HEK293 (cell line): ENCODE data around the gene MAN2A2.

Source experiments
- CTCF ChIA-PET: fragments of 350-600 bp; formaldehyde crosslinking; extraction: SDS; loops from one replicate; lab custom pipeline; 2021; ENCODE audit warnings: antibody characterized with exemption; lab: Yijun Ruan, JAX
- POLR2A ChIA-PET: fragments of 300-600 bp; formaldehyde crosslinking; extraction: SDS; loops from one replicate; lab custom pipeline; 2020; ENCODE audit warnings: antibody characterized with exemption, inconsistent platforms; lab: Yijun Ruan, JAX
- H3K27ac ChIP-seq: fragments of 200-500 bp; sonication (Bioruptor generic); 2 replicates; pipeline ENCODE4 v1.5.1; 2014; ENCODE audit warnings: low read depth, low read length, control low read depth, inconsistent platforms; ENCODE audit errors: extremely low read depth
- H3K36me3 ChIP-seq, 2 experiments: fragments of 200-500 bp in 1 of 2; sonication (Bioruptor generic) in 1 of 2; 1 replicate in 1 of 2; 2 replicates in 1 of 2; pipeline ENCODE4 v1.5.1; 2014 to 2017; ENCODE audit warnings: inconsistent platforms in 2 of 2, low read length in 2 of 2; ENCODE audit not compliant: control insufficient read depth in 2 of 2, insufficient read depth in 1 of 2
- H3K4me1 ChIP-seq: fragments of 200-500 bp; sonication (Bioruptor generic); 2 replicates; pipeline ENCODE4 v1.5.1; 2014; ENCODE audit warnings: mild to moderate bottlenecking, low read length, inconsistent platforms; ENCODE audit not compliant: control insufficient read depth, insufficient read depth
- H3K4me3 ChIP-seq: 2 replicates; pipeline ENCODE4 v1.5.1; 2011; ENCODE audit warnings: low read depth, mild to moderate bottlenecking, control low read depth, low read length, moderate library complexity
- H3K9me3 ChIP-seq: fragments of 200-500 bp; sonication (Bioruptor generic); 2 replicates; pipeline ENCODE4 v1.5.1; 2014; ENCODE audit warnings: low read depth, low read length, inconsistent platforms; ENCODE audit not compliant: control insufficient read depth, insufficient read depth
- CTCF ChIP-seq: fragments of 450-650 bp; formaldehyde crosslinking; IDR thresholded peaks from 2 replicates; pipeline ENCODE4 v1.5.1; 2016; ENCODE audit warnings: missing biosample characterization, missing genetic modification characterization
- GFI1B ChIP-seq: fragments of 450-650 bp; formaldehyde crosslinking; IDR thresholded peaks from 2 replicates; pipeline ENCODE4 v1.5.1; 2016; ENCODE audit warnings: missing biosample characterization, missing genetic modification characterization
- KLF10 ChIP-seq: fragments of 450-650 bp; IDR thresholded peaks from 2 replicates; pipeline ENCODE4 v1.5.1; 2018; ENCODE audit warnings: missing biosample characterization, mild to moderate bottlenecking, missing genetic modification characterization
- SCRT1 ChIP-seq: fragments of 450-650 bp; formaldehyde crosslinking; IDR thresholded peaks from 2 replicates; pipeline ENCODE4 v1.5.1; 2016; ENCODE audit warnings: missing biosample characterization, missing genetic modification characterization, borderline replicate concordance
- ZBTB20 ChIP-seq: fragments of 450-650 bp; formaldehyde crosslinking; IDR thresholded peaks from 2 replicates; pipeline ENCODE4 v1.5.1; 2016; ENCODE audit warnings: missing biosample characterization, missing genetic modification characterization
- ZBTB21 ChIP-seq: fragments of 450-650 bp; formaldehyde crosslinking; IDR thresholded peaks from 2 replicates; pipeline ENCODE4 v1.5.1; 2017; ENCODE audit warnings: missing biosample characterization, missing genetic modification characterization
- ZNF239 ChIP-seq: fragments of 450-650 bp; formaldehyde crosslinking; IDR thresholded peaks from 2 replicates; pipeline ENCODE4 v1.5.1; 2016; ENCODE audit warnings: missing biosample characterization, missing genetic modification characterization
- ZNF24 ChIP-seq: fragments of 450-650 bp; formaldehyde crosslinking; IDR thresholded peaks from 2 replicates; pipeline ENCODE4 v1.5.1; 2016; ENCODE audit warnings: missing biosample characterization, missing genetic modification characterization
- ZNF335 ChIP-seq: fragments of 450-650 bp; formaldehyde crosslinking; conservative IDR thresholded peaks from 2 replicates; pipeline ENCODE4 v1.5.1; 2016; ENCODE audit warnings: missing biosample characterization, missing genetic modification characterization
- ZNF341 ChIP-seq: fragments of 450-650 bp; formaldehyde crosslinking; IDR thresholded peaks from 2 replicates; pipeline ENCODE4; 2016; ENCODE audit warnings: low read depth, missing biosample characterization, missing genetic modification characterization
- ZNF404 ChIP-seq: fragments of 450-650 bp; formaldehyde crosslinking; IDR thresholded peaks from 2 replicates; pipeline ENCODE4 v1.5.1; 2017; ENCODE audit warnings: missing biosample characterization, missing genetic modification characterization
- ZNF48 ChIP-seq: fragments of 450-650 bp; formaldehyde crosslinking; IDR thresholded peaks from 2 replicates; pipeline ENCODE4 v1.5.1; 2016; ENCODE audit warnings: missing biosample characterization, missing genetic modification characterization
- ZNF585B ChIP-seq: fragments of 450-650 bp; formaldehyde crosslinking; IDR thresholded peaks from 2 replicates; pipeline ENCODE4 v1.5.1; 2016; ENCODE audit warnings: missing biosample characterization, missing genetic modification characterization
- ZNF600 ChIP-seq: fragments of 450-650 bp; formaldehyde crosslinking; IDR thresholded peaks from 2 replicates; pipeline ENCODE4 v1.5.1; 2016; ENCODE audit warnings: missing biosample characterization, missing genetic modification characterization
- ZNF664 ChIP-seq: fragments of 450-650 bp; formaldehyde crosslinking; IDR thresholded peaks from 2 replicates; pipeline ENCODE4 v1.5.1; 2016; ENCODE audit warnings: missing biosample characterization, missing genetic modification characterization
- TF ChIP-seq, protein P1 (sequence below): fragments of 450-650 bp; formaldehyde crosslinking; IDR thresholded peaks from 2 replicates; pipeline ENCODE4 v1.5.1; 2017; ENCODE audit warnings: missing biosample characterization, mild to moderate bottlenecking, missing genetic modification characterization, moderate library complexity
- TF ChIP-seq, protein P2 (sequence below): fragments of 450-650 bp; formaldehyde crosslinking; IDR thresholded peaks from 2 replicates; pipeline ENCODE4 v1.5.1; 2016; ENCODE audit warnings: missing biosample characterization, missing genetic modification characterization
- TF ChIP-seq, protein P3 (sequence below): fragments of 450-650 bp; formaldehyde crosslinking; IDR thresholded peaks from 2 replicates; pipeline ENCODE4 v1.5.1; 2016; ENCODE audit warnings: missing biosample characterization, missing genetic modification characterization
- TF ChIP-seq, protein P4 (sequence below): fragments of 450-650 bp; formaldehyde crosslinking; IDR thresholded peaks from 2 replicates; pipeline ENCODE4 v1.5.1; 2016; ENCODE audit warnings: missing biosample characterization, missing genetic modification characterization

MAN2A2 gene

DNA sequence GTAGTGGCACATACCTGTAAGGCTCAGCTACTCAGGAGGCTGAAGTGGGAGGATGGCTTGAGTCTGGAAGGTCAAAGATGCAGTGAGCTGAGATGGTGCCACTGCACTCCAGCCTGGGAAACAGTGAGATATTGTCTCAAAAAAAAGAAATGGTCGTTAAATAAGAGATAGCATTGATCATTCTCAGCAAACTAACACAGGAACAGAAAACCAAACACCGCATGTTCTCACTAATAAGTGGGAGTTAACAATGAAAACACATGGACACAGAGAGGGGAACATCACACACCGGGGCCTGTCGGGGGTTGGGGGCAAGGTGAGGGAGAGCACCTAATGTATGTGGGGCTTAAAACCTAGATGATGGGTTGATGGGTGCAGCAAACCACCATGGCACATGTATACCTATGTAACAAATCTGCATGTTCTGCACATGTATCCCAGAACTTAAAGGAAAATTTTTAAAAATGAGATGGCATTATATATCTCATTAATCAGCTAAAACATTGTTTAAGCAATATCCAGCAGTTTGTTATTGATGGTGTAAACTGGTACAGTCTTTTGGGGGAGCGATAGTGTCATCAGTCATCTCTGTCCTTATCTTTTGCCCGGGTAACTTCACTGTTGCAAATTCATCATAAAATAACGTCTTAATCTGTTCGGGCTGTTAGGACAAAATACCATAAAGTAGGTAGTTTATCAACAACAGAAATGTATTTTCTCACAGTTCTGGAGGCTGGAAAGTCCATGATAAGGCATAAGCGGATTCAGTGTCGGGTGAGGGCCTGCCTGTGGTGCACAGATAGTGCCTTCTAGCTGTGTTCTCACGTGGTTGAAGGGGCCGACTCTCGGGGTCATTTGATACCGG, 1.7 kb upstream of the MAN2A2 start:
- ChIA-PET POLR2A (interaction anchor here (0.7 to 3.8 kb wide), 6 partner anchors 9 to 184 kb away, joined by 3 to 88 read pairs (median 8); partner anchors contain the start of genes BLM, HDDC3 and UNC45A), CTCF (interaction anchor here (0.6 to 8.3 kb wide), 12 partner anchors 9 to 581 kb away, joined by 3 to 126 read pairs (median 4); partner anchors contain the start of genes HDDC3 and UNC45A)
- TF ChIP-seq KLF10: no peak; the same call in 1 of the 2 replicates
- TF ChIP-seq, protein P1, sequence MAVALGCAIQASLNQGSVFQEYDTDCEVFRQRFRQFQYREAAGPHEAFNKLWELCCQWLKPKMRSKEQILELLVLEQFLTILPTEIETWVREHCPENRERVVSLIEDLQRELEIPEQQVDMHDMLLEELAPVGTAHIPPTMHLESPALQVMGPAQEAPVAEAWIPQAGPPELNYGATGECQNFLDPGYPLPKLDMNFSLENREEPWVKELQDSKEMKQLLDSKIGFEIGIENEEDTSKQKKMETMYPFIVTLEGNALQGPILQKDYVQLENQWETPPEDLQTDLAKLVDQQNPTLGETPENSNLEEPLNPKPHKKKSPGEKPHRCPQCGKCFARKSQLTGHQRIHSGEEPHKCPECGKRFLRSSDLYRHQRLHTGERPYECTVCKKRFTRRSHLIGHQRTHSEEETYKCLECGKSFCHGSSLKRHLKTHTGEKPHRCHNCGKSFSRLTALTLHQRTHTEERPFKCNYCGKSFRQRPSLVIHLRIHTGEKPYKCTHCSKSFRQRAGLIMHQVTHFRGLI (tag by site-specific recombination): 0 out of 2 replicates have a peak, but pooled peaks have one; percentile 11
- TF ChIP-seq, protein P2, sequence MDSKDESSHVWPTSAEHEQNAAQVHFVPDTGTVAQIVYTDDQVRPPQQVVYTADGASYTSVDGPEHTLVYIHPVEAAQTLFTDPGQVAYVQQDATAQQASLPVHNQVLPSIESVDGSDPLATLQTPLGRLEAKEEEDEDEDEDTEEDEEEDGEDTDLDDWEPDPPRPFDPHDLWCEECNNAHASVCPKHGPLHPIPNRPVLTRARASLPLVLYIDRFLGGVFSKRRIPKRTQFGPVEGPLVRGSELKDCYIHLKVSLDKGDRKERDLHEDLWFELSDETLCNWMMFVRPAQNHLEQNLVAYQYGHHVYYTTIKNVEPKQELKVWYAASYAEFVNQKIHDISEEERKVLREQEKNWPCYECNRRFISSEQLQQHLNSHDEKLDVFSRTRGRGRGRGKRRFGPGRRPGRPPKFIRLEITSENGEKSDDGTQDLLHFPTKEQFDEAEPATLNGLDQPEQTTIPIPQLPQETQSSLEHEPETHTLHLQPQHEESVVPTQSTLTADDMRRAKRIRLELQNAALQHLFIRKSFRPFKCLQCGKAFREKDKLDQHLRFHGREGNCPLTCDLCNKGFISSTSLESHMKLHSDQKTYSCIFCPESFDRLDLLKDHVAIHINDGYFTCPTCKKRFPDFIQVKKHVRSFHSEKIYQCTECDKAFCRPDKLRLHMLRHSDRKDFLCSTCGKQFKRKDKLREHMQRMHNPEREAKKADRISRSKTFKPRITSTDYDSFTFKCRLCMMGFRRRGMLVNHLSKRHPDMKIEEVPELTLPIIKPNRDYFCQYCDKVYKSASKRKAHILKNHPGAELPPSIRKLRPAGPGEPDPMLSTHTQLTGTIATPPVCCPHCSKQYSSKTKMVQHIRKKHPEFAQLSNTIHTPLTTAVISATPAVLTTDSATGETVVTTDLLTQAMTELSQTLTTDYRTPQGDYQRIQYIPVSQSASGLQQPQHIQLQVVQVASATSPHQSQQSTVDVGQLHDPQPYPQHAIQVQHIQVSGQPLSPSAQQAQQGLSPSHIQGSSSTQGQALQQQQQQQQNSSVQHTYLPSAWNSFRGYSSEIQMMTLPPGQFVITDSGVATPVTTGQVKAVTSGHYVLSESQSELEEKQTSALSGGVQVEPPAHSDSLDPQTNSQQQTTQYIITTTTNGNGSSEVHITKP (tag by site-specific recombination): peak; percentile 84
- no peak for TF ChIP-seq SCRT1 (tag by site-specific recombination)
- 0 out of 2 replicates have a peak, but pooled peaks have one; percentile 10 for TF ChIP-seq ZNF24 (tag by site-specific recombination)
- TF ChIP-seq ZNF239: no peak
- TF ChIP-seq ZNF664 (tag by site-specific recombination): peak; percentile 98
- TF ChIP-seq ZBTB20: no peak
- TF ChIP-seq ZNF585B (tag by site-specific recombination): no peak
- TF ChIP-seq GFI1B (tag by site-specific recombination): no peak
- no peak for TF ChIP-seq ZNF404 (tag by site-specific recombination)
- TF ChIP-seq, protein P3, sequence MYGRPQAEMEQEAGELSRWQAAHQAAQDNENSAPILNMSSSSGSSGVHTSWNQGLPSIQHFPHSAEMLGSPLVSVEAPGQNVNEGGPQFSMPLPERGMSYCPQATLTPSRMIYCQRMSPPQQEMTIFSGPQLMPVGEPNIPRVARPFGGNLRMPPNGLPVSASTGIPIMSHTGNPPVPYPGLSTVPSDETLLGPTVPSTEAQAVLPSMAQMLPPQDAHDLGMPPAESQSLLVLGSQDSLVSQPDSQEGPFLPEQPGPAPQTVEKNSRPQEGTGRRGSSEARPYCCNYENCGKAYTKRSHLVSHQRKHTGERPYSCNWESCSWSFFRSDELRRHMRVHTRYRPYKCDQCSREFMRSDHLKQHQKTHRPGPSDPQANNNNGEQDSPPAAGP (tag by site-specific recombination): no peak
- TF ChIP-seq ZNF335 (tag by site-specific recombination): 0 out of 2 replicates have a peak, but pooled peaks have one; percentile 72
- Histone ChIP-seq H3K27ac (peak overlapping the region; percentile 98), H3K4me1 (peaks cover 13% of the 10 kb centered on the region), H3K9me3 (no peaks in the 10 kb centered on the region), H3K36me3 (peaks cover 8 to 18% of the 10 kb centered on the region in 2 experiments), H3K4me3 (peak overlapping the region; percentile 74)

DNA sequence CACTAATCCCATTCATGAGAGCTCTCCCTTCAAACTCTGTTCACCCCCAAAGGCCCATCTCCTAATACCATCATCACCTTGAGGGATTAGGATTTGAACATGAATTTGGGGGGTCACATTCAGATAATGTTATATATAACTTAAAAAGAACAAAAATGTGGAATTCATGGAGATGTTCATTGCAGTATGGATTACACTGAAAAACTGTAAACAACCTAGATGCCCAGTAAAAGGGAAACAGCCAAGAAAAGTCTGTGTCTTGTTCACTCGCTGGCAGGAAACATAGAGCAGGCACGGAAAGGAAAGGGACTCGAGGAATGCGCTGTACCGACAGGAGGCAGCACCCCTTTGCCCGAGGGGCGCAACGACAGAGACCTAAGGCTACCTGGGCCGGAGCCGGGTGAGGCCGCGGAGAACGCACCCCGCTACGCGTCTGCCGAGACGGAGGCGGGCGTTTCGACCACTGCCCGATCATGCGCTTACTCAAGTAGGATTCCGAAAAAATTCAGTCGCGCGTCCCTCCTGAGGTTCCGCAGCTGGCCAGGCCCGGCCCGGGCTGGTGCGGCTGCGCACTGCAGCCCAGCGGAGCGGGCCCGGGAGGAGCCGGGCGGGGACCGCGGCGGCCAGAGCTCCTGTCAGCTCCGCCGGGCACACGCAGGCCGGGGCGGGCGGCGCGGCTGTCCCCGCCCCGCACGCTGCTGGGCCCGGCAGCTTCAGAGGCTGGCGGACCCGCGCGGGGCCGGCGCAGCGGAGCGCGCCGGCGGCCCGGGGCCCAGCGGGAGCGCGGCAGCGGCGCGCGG, 862 bp upstream of the MAN2A2 start:
- ChIA-PET POLR2A (interaction anchor here (0.5 to 3.8 kb wide), 14 partner anchors 9 to 513 kb away, joined by 3 to 88 read pairs (median 5); partner anchors contain the start of genes BLM, HDDC3, PRC1 and RCCD1), CTCF (interaction anchor here (0.5 to 8.3 kb wide), 18 partner anchors 10 to 1167 kb away, joined by 3 to 126 read pairs (median 3); partner anchors contain the start of genes HDDC3, RCCD1 and UNC45A)
- H3K27ac ChIP-seq: peak overlapping the region; percentile 98
- TF ChIP-seq, protein P4, sequence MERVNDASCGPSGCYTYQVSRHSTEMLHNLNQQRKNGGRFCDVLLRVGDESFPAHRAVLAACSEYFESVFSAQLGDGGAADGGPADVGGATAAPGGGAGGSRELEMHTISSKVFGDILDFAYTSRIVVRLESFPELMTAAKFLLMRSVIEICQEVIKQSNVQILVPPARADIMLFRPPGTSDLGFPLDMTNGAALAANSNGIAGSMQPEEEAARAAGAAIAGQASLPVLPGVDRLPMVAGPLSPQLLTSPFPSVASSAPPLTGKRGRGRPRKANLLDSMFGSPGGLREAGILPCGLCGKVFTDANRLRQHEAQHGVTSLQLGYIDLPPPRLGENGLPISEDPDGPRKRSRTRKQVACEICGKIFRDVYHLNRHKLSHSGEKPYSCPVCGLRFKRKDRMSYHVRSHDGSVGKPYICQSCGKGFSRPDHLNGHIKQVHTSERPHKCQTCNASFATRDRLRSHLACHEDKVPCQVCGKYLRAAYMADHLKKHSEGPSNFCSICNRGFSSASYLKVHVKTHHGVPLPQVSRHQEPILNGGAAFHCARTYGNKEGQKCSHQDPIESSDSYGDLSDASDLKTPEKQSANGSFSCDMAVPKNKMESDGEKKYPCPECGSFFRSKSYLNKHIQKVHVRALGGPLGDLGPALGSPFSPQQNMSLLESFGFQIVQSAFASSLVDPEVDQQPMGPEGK (tag by site-specific recombination): peak; percentile 37; the same call in 1 of the 2 replicates
- TF ChIP-seq ZNF48 (tag by site-specific recombination) (no peak), ZNF600 (tag by site-specific recombination) (peak; percentile 93), ZNF341 (tag by site-specific recombination) (peak; percentile 45), CTCF (tag by site-specific recombination) (peak; percentile 97), ZBTB21 (tag by site-specific recombination) (0 out of 2 replicates have a peak, but pooled peaks have one; percentile 28)

More for the DNA sequence above, 862 bp upstream of the MAN2A2 start:
- Histone ChIP-seq H3K4me3 (peak overlapping the region; percentile 74), H3K9me3 (no peaks in the 10 kb centered on the region), H3K36me3 (peaks cover 13 to 27% of the 10 kb centered on the region in 2 experiments), H3K4me1 (peaks cover 13% of the 10 kb centered on the region)
